Lung (tissue), 12 donors: ENCODE data around the gene CD27. TPM values are rescaled to one million over a fixed set of nuclear protein-coding genes. Genes with fewer than 3 reads are reported as not detected.

ENCODE experiments used
- ATAC-seq: fragments of 200-7000 bp; cut with Tn5 transposase; one replicate; pipeline ENCODE4 v1.9.1; 2020; ENCODE audit warnings: moderate number of reproducible peaks; ENCODE audit not compliant: insufficient read depth, low FRiP score
- DNase-seq, 3 donors: peaks; one replicate each; pipeline ENCODE4 v3.0.0-alpha.2; 2013 to 2017
- H3K27ac ChIP-seq, 2 donors: one replicate each; pipeline ENCODE4 v1.5.1; 2013; ENCODE audit warnings: mild to moderate bottlenecking in 2 of 2, moderate library complexity in 2 of 2, control low read depth in 1 of 2, inconsistent platforms in 1 of 2, low read depth in 1 of 2, low read length in 1 of 2
- H3K27me3 ChIP-seq, 3 donors: one replicate each; pipeline ENCODE4 v1.5.1; 2013; ENCODE audit warnings: low read length in 2 of 3; ENCODE audit not compliant: control insufficient read depth in 3 of 3, insufficient read depth in 3 of 3
- H3K36me3 ChIP-seq, 4 donors: one replicate each; pipeline ENCODE4 v1.5.1; 2013; ENCODE audit warnings: low read length in 4 of 4, mild to moderate bottlenecking in 1 of 4, moderate library complexity in 1 of 4; ENCODE audit not compliant: control insufficient read depth in 4 of 4, insufficient read depth in 4 of 4
- H3K4me1 ChIP-seq, 5 donors: one replicate each; pipeline ENCODE4 v1.5.1; 2013; ENCODE audit warnings: low read length in 5 of 5, mild to moderate bottlenecking in 2 of 5, moderate library complexity in 1 of 5; ENCODE audit not compliant: control insufficient read depth in 5 of 5, insufficient read depth in 5 of 5
- H3K4me3 ChIP-seq: one replicate; pipeline ENCODE4 v1.5.1; 2013; ENCODE audit warnings: mild to moderate bottlenecking, control low read depth, moderate library complexity
- H3K9ac ChIP-seq, 2 donors: one replicate each; pipeline ENCODE4 v1.5.1; 2013; ENCODE audit warnings: low read length in 2 of 2, control low read depth in 1 of 2; ENCODE audit not compliant: insufficient read depth in 1 of 2
- H3K9me3 ChIP-seq, 4 donors: one replicate each; pipeline ENCODE4 v1.5.1; 2013; ENCODE audit warnings: low read length in 3 of 4, mild to moderate bottlenecking in 1 of 4, moderate library complexity in 1 of 4; ENCODE audit not compliant: control insufficient read depth in 4 of 4, insufficient read depth in 3 of 4
- WGBS, 2 donors: extraction: QIAGEN DNeasy Blood & Tissue Kit; methylation state at CpG; one replicate each; pipeline ENCODE4 v1.1.7; 2013; 5-methylcytosine and 5-hydroxymethylcytosine counted together
- polyA plus RNA-seq, 2 donors: library from polyadenylated mRNA; stranded (reverse); fragments of 200-250 nt; gene quantifications; one replicate each; pipeline ENCODE4 v1.2.1, GENCODE V29; 2013
- total RNA-seq, 2 donors: library from RNA; depleted of rRNA in 1 of 2; stranded (reverse); fragments of >200 nt in 1 of 2; gene quantifications; one replicate each; pipeline ENCODE4 v1.2.1, GENCODE V29; 2014 to 2021
- TF ChIP-seq, protein P1 (sequence below): IDR thresholded peaks from 2 replicates; pipeline ENCODE4 v1.5.1; 2012; ENCODE audit warnings: mild to moderate bottlenecking; ENCODE audit errors: control extremely low read depth, extremely low read depth
- donor health status: control.
- donor health status: control.
- donor health status: Bipolar disorder and iron deficiency.
- donor health status: healthy.
- donor health status: DM: yes; HTN: yes; CAD: no.

Gene CD27
- total and polyA plus RNA-seq, 4 donors: 1.5 to 3.1 (median 1.9) TPM

DNA sequence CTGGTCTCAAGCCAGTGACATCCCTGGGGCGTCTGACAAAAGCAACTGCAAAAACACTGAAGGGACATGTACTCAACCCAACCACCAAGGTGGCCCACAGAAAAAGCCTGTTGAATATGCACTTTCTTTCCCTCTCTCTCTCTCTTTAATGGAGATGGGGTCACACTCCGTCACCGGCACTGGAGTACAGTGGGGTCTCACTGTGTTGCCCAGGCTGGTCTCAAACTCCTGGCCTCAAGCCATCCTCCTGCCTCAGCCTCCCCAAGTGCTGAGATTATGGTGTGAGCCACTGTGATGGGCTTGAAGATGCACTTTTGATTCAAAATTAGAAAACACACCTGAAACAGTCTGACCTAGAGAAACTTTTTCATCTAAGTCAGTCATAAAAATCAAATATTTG, 7.2 kb upstream of the CD27 start:
- H3K27ac ChIP-seq: no peak overlapping the region
- no peak overlapping the region for H3K4me3 ChIP-seq
- TF ChIP-seq, protein P1, sequence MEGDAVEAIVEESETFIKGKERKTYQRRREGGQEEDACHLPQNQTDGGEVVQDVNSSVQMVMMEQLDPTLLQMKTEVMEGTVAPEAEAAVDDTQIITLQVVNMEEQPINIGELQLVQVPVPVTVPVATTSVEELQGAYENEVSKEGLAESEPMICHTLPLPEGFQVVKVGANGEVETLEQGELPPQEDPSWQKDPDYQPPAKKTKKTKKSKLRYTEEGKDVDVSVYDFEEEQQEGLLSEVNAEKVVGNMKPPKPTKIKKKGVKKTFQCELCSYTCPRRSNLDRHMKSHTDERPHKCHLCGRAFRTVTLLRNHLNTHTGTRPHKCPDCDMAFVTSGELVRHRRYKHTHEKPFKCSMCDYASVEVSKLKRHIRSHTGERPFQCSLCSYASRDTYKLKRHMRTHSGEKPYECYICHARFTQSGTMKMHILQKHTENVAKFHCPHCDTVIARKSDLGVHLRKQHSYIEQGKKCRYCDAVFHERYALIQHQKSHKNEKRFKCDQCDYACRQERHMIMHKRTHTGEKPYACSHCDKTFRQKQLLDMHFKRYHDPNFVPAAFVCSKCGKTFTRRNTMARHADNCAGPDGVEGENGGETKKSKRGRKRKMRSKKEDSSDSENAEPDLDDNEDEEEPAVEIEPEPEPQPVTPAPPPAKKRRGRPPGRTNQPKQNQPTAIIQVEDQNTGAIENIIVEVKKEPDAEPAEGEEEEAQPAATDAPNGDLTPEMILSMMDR: no peak
- H3K4me1 ChIP-seq: no peaks in the 10 kb centered on the region
- ATAC-seq: no peak
- peaks cover 0 to 2% (median 0%) of the 10 kb centered on the region in 3 donors for H3K27me3 ChIP-seq
- no peak for DNase-seq
- H3K36me3 ChIP-seq: peaks cover 0 to 2% (median 0%) of the 10 kb centered on the region in 4 donors
- H3K9me3 ChIP-seq: no peaks in the 10 kb centered on the region
- H3K9ac ChIP-seq: no peak overlapping the region
- WGBS, 2 donors: 92 to 100% methylated on average over 3 of the region's 3 CpGs

- H3K36me3 ChIP-seq: peaks cover 0 to 2% (median 0%) of the 10 kb centered on the region in 4 donors
- H3K4me1 ChIP-seq: no peaks in the 10 kb centered on the region
- WGBS, 2 donors: 91 to 94% methylated on average over 12 of the region's 12 CpGs
- H3K4me3 ChIP-seq: no peak overlapping the region
- TF ChIP-seq, protein P1: no peak
- H3K9me3 ChIP-seq: no peaks in the 10 kb centered on the region
- DNase-seq (no peak), ATAC-seq (no peak)
- H3K27me3 ChIP-seq: no peaks in the 10 kb centered on the region
- H3K9ac ChIP-seq: no peak overlapping the region
- H3K27ac ChIP-seq: no peak overlapping the region
These were observed 6.4 kb upstream of the CD27 start for GRCh38 chr12:6438345-6438744.

DNA sequence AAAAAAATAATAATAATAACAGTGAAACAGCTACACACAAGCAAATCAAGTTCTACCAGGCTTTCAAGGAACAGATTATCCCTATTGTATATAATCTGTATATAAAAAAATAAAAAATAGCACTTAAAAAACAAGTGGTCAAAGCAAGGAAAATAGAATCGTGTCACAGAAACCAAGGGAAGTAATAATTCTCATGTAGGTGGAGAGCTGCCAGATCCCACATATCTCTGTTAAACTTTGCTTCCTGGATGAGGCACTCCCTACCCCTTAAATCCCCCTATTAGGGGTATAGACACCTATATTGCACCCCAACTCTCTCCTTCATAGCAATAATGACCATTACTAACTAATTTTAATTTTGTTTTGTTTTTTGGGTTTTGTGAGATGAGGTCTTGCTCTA, 4.4 kb upstream of the CD27 start:
- H3K4me1 ChIP-seq: no peaks in the 10 kb centered on the region
- H3K9me3 ChIP-seq: no peaks in the 10 kb centered on the region
- no peaks in the 10 kb centered on the region for H3K27me3 ChIP-seq
- H3K27ac ChIP-seq: no peak overlapping the region
- H3K9ac ChIP-seq: no peak overlapping the region
- H3K36me3 ChIP-seq: peaks cover 0 to 4% (median under 1%) of the 10 kb centered on the region in 4 donors
- ATAC-seq: no peak
- TF ChIP-seq, protein P1: no peak
- no peak overlapping the region for H3K4me3 ChIP-seq
- no peak for DNase-seq
- 17% methylated on average over 1 of the region's 1 CpG for WGBS, 2 donors

- Histone ChIP-seq H3K4me3 (no peak overlapping the region), H3K4me1 (no peaks in the 10 kb centered on the region), H3K9me3 (no peaks in the 10 kb centered on the region), H3K27me3 (no peaks in the 10 kb centered on the region), H3K27ac (no peak overlapping the region), H3K9ac (no peak overlapping the region), H3K36me3 (peaks cover 0 to 7% (median 3%) of the 10 kb centered on the region in 4 donors)
- DNase-seq (no peak), ATAC-seq (no peak)
- TF ChIP-seq, protein P1: no peak
- 79 to 80% methylated on average over 9 of the region's 9 CpGs for WGBS, 2 donors
These were observed 1.9 kb upstream of the CD27 start for GRCh38 chr12:6442836-6443235.
